ENCODE measurements around the gene MMP23B.
"Not testable (repeated sequence)": the region's sequence is repeated elsewhere in the genome, so short reads cannot be mapped to it uniquely, and the experiment has no call there.

Gene MMP23B

DNA sequence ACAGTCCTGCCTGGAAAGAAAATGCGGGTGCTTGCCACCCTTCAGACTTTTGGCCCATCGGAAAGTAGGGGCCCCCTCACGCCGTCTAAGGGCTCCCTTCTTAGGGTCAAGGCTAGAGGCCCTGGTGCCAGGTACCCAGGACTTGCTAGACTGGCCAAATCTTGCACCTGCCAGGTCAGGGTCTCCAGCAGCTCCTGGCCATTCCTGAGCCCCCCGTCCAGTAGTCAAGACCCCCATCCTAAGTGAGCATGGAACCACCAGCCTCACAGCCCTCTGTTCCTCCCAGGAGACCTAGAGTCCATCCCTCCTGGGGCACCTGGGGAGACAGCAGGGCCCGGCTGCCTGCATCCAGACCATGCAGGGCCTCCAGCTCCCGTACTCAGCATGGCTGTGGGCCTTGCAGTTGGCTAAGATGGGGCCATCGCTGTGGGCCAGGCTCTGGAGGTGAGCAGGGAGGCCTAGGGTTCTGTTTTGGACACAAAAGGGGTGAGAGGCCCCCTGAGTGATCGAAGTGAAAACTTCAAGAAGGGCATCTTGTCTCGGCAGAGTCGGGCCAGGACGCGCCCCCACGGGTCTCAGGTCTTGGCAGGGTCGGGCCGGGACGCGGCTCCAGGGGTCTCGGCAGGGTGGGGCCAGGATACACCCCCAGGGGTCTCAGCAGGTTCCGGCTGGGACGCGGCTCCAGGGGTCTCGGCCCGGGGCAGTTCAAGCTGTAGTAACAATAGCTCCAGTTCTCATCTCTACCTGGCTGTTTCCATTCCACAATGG, 38.0 kb upstream of the MMP23B start:
- no CpG with 5 or more reads among the region's 24 CpGs for WGBS, 2 donors (ENCODE audit: extremely low coverage in 2 of 2, insufficient read length in 2 of 2, insufficient replicate concordance in 1 of 2)
- H3K18ac ChIP-seq (ENCODE audit: low read length), result no peak overlapping the region
- H2BK120ac ChIP-seq (ENCODE audit: low read depth, low read length), result peak overlapping the region; percentile 87
- H3K36me3 ChIP-seq (replicated peaks in 1 of 2; ENCODE audit: control insufficient read depth in 2 of 2, insufficient read depth in 2 of 2, low read length in 2 of 2), result no peaks in the 10 kb centered on the region
- H3K27ac ChIP-seq (replicated peaks; ENCODE audit: low read length), result no peak overlapping the region
- no peaks in the 10 kb centered on the region for H3K79me1 ChIP-seq (ENCODE audit: low read depth, low read length)
- no peak for DNase-seq (ENCODE audit: low spot score)
- H3K4me2 ChIP-seq (ENCODE audit: insufficient read depth, low read length, poor library complexity, severe bottlenecking), result no peak overlapping the region
- no peak overlapping the region for H4K91ac ChIP-seq (ENCODE audit: low read depth, low read length, poor library complexity)
- peak overlapping the region; percentile 70 for H2AK5ac ChIP-seq (ENCODE audit: low read depth, low read length)
- peaks cover 8 to 14% of the 10 kb centered on the region in 2 donors for H3K4me1 ChIP-seq (ENCODE audit: control insufficient read depth in 2 of 2, insufficient read depth in 1 of 2, low read depth in 1 of 2, low read length in 2 of 2)
- peak overlapping the region; percentile 12 for H3K9ac ChIP-seq (ENCODE audit: low read depth, low read length, poor library complexity)
- peak overlapping the region in 1 of 2 donors; percentile 9 for H3K4me3 ChIP-seq (ENCODE audit: low read length in 2 of 2)
- peak overlapping the region; percentile 84 for H3K4ac ChIP-seq (ENCODE audit: low read length)
- no peaks in the 10 kb centered on the region for H3K9me3 ChIP-seq (replicated peaks in 1 of 2; ENCODE audit: control insufficient read depth in 2 of 2, insufficient read depth in 1 of 2, low read depth in 1 of 2, low read length in 2 of 2)
- no peak overlapping the region for H2BK12ac ChIP-seq (ENCODE audit: low read length)
- H2BK5ac ChIP-seq (ENCODE audit: low read length), result no peak overlapping the region
- no peak overlapping the region for H3K14ac ChIP-seq (ENCODE audit: low read length)
- peaks cover 5 to 27% (median 7%) of the 10 kb centered on the region in 3 experiments for H3K27me3 ChIP-seq (ENCODE audit: control insufficient read depth in 3 of 3, insufficient read depth in 3 of 3, low read depth in 1 of 3, low read length in 3 of 3)
- H2AFZ ChIP-seq (ENCODE audit: low read length), result peak overlapping the region; percentile 82
- H3K23ac ChIP-seq (ENCODE audit: low read depth, low read length, poor library complexity), result peak overlapping the region; percentile 85
- H4K8ac ChIP-seq (ENCODE audit: low read depth, low read length), result peak overlapping the region; percentile 48
- H2BK15ac ChIP-seq (ENCODE audit: low read length), result peak overlapping the region; percentile 26

DNA sequence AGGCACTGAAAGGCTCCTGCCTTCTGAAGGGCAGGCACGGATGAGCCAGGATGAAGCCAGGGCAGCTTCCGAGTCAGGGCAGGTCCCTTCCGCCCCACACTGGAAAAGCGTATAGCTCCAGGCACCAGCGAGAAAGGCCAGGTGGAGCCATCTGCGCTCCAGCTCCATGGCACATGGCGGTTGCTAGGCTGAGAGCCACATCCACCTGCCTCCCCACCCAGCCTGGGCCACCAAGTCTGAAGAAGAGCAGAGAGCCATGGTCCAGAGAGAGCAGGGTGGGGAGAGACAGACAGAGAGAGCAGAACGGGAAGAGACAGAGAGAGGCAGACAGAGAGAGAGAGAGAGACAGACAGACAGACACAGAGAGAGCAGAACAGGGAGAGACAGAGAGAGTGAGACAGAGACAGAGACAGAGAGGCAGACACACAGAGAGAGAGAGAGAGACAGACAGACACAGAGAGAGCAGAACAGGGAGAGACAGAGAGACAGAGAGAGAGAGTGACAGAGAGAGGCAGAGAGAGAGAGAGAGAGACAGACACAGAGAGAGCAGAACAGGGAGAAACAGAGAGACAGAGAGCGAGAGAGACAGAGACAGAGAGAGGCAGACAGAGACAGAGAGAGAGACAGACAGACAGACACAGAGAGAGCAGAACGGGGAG, 37.2 kb upstream of the MMP23B start:
- Histone ChIP-seq H3K4ac (ENCODE audit: low read length) (no peak overlapping the region), H3K9me3 (replicated peaks in 1 of 2; ENCODE audit: control insufficient read depth in 2 of 2, insufficient read depth in 1 of 2, low read depth in 1 of 2, low read length in 2 of 2) (no peaks in the 10 kb centered on the region), H3K36me3 (replicated peaks in 1 of 2; ENCODE audit: control insufficient read depth in 2 of 2, insufficient read depth in 2 of 2, low read length in 2 of 2) (no peaks in the 10 kb centered on the region), H3K27me3 (ENCODE audit: control insufficient read depth in 3 of 3, insufficient read depth in 3 of 3, low read depth in 1 of 3, low read length in 3 of 3) (peaks cover 8 to 34% (median 14%) of the 10 kb centered on the region in 3 experiments), H2AK5ac (ENCODE audit: low read depth, low read length) (no peak overlapping the region), H3K27ac (replicated peaks; ENCODE audit: low read length) (no peak overlapping the region), H2BK120ac (ENCODE audit: low read depth, low read length) (peak overlapping the region; percentile 87), H2BK12ac (ENCODE audit: low read length) (no peak overlapping the region), H3K4me1 (ENCODE audit: control insufficient read depth in 2 of 2, insufficient read depth in 1 of 2, low read depth in 1 of 2, low read length in 2 of 2) (peaks cover 8 to 14% of the 10 kb centered on the region in 2 donors), H3K14ac (ENCODE audit: low read length) (no peak overlapping the region), H3K4me2 (ENCODE audit: insufficient read depth, low read length, poor library complexity, severe bottlenecking) (no peak overlapping the region), H4K8ac (ENCODE audit: low read depth, low read length) (peak overlapping the region; percentile 48), H4K91ac (ENCODE audit: low read depth, low read length, poor library complexity) (no peak overlapping the region), H2BK5ac (ENCODE audit: low read length) (no peak overlapping the region), H3K18ac (ENCODE audit: low read length) (peak overlapping the region; percentile 64), H3K79me1 (ENCODE audit: low read depth, low read length) (peaks cover 2% of the 10 kb centered on the region), H3K4me3 (ENCODE audit: low read length in 2 of 2) (peak overlapping the region in 1 of 2 donors; percentile 9), H2BK15ac (ENCODE audit: low read length) (no peak overlapping the region), H2AFZ (ENCODE audit: low read length) (peak overlapping the region; percentile 82), H3K23ac (ENCODE audit: low read depth, low read length, poor library complexity) (peak overlapping the region; percentile 43), H3K9ac (ENCODE audit: low read depth, low read length, poor library complexity) (peak overlapping the region; percentile 12)
- DNase-seq (ENCODE audit: low spot score), result no peak
- no CpG with 5 or more reads among the region's 10 CpGs for WGBS, 2 donors (ENCODE audit: extremely low coverage in 2 of 2, insufficient read length in 2 of 2, insufficient replicate concordance in 1 of 2)

DNA sequence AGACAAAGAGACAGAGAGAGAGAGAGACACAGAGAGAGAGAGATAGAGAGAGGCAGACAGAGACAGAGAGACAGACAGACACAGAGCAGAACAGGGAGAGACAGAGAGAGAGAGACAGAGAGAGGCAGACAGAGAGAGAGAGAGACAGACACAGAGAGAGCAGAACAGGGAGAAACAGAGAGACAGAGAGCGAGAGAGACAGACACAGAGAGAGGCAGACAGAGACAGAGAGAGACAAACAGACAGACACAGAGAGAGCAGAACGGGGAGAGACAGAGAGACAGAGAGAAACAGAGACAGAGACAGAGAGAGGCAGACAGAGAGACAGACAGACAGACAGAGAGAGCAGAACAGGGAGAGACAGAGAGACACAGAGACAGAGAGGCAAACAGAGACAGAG, 36.6 kb upstream of the MMP23B start:
- peaks cover 8 to 16% of the 10 kb centered on the region in 2 donors for H3K4me1 ChIP-seq (ENCODE audit: control insufficient read depth in 2 of 2, insufficient read depth in 1 of 2, low read depth in 1 of 2, low read length in 2 of 2)
- not testable (repeated sequence) for H3K4me2 ChIP-seq (ENCODE audit: insufficient read depth, low read length, poor library complexity, severe bottlenecking); H4K8ac ChIP-seq (ENCODE audit: low read depth, low read length); H2BK120ac ChIP-seq (ENCODE audit: low read depth, low read length); H2BK5ac ChIP-seq (ENCODE audit: low read length); H3K4me3 ChIP-seq (ENCODE audit: low read length in 2 of 2); H4K91ac ChIP-seq (ENCODE audit: low read depth, low read length, poor library complexity); H3K36me3 ChIP-seq (replicated peaks in 1 of 2; ENCODE audit: control insufficient read depth in 2 of 2, insufficient read depth in 2 of 2, low read length in 2 of 2); H3K14ac ChIP-seq (ENCODE audit: low read length); H3K18ac ChIP-seq (ENCODE audit: low read length); DNase-seq (ENCODE audit: low spot score); H2AFZ ChIP-seq (ENCODE audit: low read length); H3K79me1 ChIP-seq (ENCODE audit: low read depth, low read length); H3K9me3 ChIP-seq (replicated peaks in 1 of 2; ENCODE audit: control insufficient read depth in 2 of 2, insufficient read depth in 1 of 2, low read depth in 1 of 2, low read length in 2 of 2); H3K27ac ChIP-seq (replicated peaks; ENCODE audit: low read length); H3K9ac ChIP-seq (ENCODE audit: low read depth, low read length, poor library complexity); H3K4ac ChIP-seq (ENCODE audit: low read length); H2AK5ac ChIP-seq (ENCODE audit: low read depth, low read length); H3K23ac ChIP-seq (ENCODE audit: low read depth, low read length, poor library complexity); H2BK15ac ChIP-seq (ENCODE audit: low read length); H2BK12ac ChIP-seq (ENCODE audit: low read length)
- WGBS, 2 donors (ENCODE audit: extremely low coverage in 2 of 2, insufficient read length in 2 of 2, insufficient replicate concordance in 1 of 2), result no CpG with 5 or more reads among the region's 2 CpGs
- peaks cover 9 to 37% (median 16%) of the 10 kb centered on the region in 3 experiments for H3K27me3 ChIP-seq (ENCODE audit: control insufficient read depth in 3 of 3, insufficient read depth in 3 of 3, low read depth in 1 of 3, low read length in 3 of 3)

Measured in neuronal stem cell (in vitro differentiated cells).